ENCODE data around the gene WHRN. TPM values are rescaled to one million over a fixed set of nuclear protein-coding genes. Genes with fewer than 3 reads are reported as not detected.

Gene WHRN
- total and polyA plus RNA-seq, 9 of the 15 experiments (the other 6 are each of a cell fraction or from before 2014, with no cell fraction given), result 0.31 to 14.1 (median 3.0) TPM

GRCh38 chr9:114487607-114488300, 17.5 kb downstream of the WHRN start (continued):
- peak; percentile 77 to 87 for TF ChIP-seq RAD21 (CRISPR knock-in tag; conservative IDR thresholded peaks at IDR 0.05 in 1 of 2, IDR thresholded peaks at IDR 0.05 in 1 of 2)
- TF ChIP-seq KDM1A (IDR thresholded peaks at IDR 0.05), result 0 out of 4 replicates have a peak, but pooled peaks of 1 of the 2 experiments have one; percentile 28
- TF ChIP-seq MCM7 (IDR thresholded peaks at IDR 0.05), result no peak
- no peak for TF ChIP-seq ETV1 (tag; conservative IDR thresholded peaks at IDR 0.05; ENCODE audit: low read depth)
- TF ChIP-seq CC2D1A (IDR thresholded peaks at IDR 0.05), result peak; percentile 35; the same call in 1 of the 2 replicates
- TF ChIP-seq TSHZ1 (CRISPR knock-in tag; IDR thresholded peaks at IDR 0.05), result no peak
- no peak for TF ChIP-seq CREB3L1 (IDR thresholded peaks at IDR 0.05; ENCODE audit: borderline replicate concordance, low read depth)
- TF ChIP-seq FOXA1 (IDR thresholded peaks at IDR 0.05; ENCODE audit: borderline replicate concordance), result no peak
- peak; percentile 13; the same call in 1 of the 2 replicates for TF ChIP-seq RB1 (IDR thresholded peaks at IDR 0.05; ENCODE audit: low read depth)
- no peak for TF ChIP-seq SRSF9 (IDR thresholded peaks at IDR 0.05; ENCODE audit: borderline replicate concordance, low read depth, low read length)
- TF ChIP-seq MBD1 (CRISPR knock-in tag; IDR thresholded peaks at IDR 0.05), result no peak
- no peak for TF ChIP-seq FOSL1 (tag; conservative IDR thresholded peaks at IDR 0.05)
- peak; percentile 67 for TF ChIP-seq BCOR (IDR thresholded peaks at IDR 0.05)

Data from K562 (cell line).